Sciatic nerve (tissue), 2 donors: ENCODE data around the gene NOG. TPM values are rescaled to one million over a fixed set of nuclear protein-coding genes. Genes with fewer than 3 reads are reported as not detected.
A peak's percentile ranks its signal among the peaks of the same experiment; 100 is the strongest.

Source experiments
- ATAC-seq: fragments of 200-7000 bp; cut with Tn5 transposase; one replicate; pipeline ENCODE4 v1.9.1; 2020; ENCODE audit warnings: mild to moderate bottlenecking, moderate library complexity
- DNase-seq: peaks from one replicate; pipeline ENCODE4 v3.0.0-alpha.2; 2020; ENCODE audit warnings: low spot score
- intact Hi-C: fragments of 100-400 bp; cut with DNase I; formaldehyde crosslinking; loops from one replicate; pipeline ENCODE4 v1.14.2; 2022
- total RNA-seq: library from RNA; stranded (reverse); fragmentation: NEBNext Ultra II Directional; extraction: Animal tissue kit (Norgen Biotek cat#: 25700); gene quantifications from one replicate; pipeline ENCODE4 v1.2.1, GENCODE V29; 2021
- donor health status: DM: no; HTN: no; CAD: no.
- donor health status: DM: no; HTN: no; CAD: no.

The NOG gene
- total RNA-seq = 5.3 TPM

DNA sequence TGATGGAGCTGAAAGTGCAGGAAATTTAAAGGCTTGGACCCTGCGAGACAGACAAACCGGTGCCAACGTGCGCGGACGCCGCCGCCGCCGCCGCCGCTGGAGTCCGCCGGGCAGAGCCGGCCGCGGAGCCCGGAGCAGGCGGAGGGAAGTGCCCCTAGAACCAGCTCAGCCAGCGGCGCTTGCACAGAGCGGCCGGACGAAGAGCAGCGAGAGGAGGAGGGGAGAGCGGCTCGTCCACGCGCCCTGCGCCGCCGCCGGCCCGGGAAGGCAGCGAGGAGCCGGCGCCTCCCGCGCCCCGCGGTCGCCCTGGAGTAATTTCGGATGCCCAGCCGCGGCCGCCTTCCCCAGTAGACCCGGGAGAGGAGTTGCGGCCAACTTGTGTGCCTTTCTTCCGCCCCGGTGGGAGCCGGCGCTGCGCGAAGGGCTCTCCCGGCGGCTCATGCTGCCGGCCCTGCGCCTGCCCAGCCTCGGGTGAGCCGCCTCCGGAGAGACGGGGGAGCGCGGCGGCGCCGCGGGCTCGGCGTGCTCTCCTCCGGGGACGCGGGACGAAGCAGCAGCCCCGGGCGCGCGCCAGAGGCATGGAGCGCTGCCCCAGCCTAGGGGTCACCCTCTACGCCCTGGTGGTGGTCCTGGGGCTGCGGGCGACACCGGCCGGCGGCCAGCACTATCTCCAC, at the start of gene NOG:
Gene NOG, plus strand, starts transcription at position 54 of the 674 bp plus-strand sequence. Its CDS starts 525 bp downstream, at position 579.
- DNase-seq (peak; percentile 75), ATAC-seq (peak; percentile 59)
- intact Hi-C loops = loop anchor here (10.0 kb wide), 1 partner anchor 121 kb away; no protein-coding TSS in a partner anchor

DNA sequence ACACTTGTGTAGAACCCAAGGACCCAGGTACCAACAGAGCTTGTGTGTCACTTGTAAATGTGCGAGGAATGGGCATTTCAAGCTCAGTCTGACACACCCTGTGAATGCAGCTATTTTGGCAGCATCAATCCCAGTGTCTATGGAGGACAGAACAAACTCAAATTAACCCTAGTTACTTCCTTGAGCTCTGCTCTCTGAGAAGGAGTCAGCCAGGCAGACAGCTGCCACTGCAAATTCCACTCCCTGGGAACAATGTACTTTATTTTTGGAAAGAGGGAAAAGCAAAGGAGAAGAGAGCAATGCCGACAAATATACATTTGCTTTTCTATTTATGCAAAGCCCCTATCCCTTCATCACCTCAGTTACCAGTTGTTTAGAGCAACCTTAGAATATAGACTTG, 48.4 kb upstream of the NOG start:
- no peak for ATAC-seq
- DNase-seq = no peak
- intact Hi-C loops = no loop called here

DNA sequence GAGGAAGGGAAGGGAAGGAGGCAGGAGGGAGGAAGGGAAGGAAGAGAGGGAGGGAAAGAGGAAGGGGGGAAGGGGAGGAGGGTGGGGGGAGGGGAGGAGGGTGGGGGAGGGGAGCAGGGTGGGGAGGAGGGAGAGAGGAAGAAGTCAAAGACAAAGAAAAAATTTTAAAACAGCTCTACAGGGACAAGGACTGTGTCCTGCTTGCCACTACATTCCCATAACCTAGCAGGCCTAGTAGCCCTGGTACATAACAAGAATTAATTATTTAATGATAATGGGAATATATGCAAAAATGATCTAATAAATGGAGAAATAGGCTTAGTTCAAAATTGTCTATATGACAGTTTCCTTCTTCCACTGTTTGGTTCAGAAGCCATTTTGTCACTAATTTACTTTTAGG, 47.6 kb upstream of the NOG start:
- intact Hi-C loops = no loop called here
- no peak for ATAC-seq
- DNase-seq = no peak

DNA sequence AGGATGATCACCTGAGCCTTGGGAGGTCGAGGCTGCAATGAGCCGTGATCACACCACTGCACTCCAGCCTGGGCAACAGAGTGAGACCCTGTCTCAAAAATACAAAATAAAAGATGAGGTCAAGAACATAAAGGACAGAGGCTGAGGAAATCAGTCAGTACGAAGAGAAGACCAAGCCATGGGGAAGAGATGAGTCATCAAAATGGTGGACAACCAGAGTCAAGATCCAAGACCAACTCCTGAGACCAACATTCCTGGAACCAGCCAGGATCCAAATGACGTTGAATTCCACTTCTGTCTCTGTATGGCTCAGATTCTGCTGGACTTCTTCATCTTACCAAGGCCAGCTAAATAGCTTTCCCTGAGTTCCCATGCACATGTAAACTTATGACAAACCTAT, 44.8 kb upstream of the NOG start:
- intact Hi-C loops = no loop called here
- ATAC-seq (no peak), DNase-seq (no peak)

DNA sequence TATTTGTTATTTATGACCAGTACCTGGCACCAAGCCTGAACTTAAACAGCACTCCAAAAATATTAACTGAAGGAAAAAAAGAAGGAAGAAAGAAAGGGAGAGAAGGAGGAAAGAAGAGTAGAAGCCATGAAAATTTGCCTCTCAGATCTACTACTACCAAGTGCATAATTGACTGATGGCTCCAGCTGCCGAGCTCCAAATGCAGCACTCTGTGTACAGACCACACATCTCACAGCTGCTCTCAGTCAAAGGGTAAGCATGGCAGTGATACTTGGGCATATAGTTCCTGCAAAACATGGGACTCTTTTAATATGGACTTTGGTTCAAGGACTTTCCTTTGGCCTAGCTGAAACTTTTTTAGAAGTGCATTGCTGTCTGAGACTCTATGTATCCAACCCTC, 44.0 kb upstream of the NOG start:
- intact Hi-C loops = no loop called here
- no peak for DNase-seq
- no peak for ATAC-seq

DNA sequence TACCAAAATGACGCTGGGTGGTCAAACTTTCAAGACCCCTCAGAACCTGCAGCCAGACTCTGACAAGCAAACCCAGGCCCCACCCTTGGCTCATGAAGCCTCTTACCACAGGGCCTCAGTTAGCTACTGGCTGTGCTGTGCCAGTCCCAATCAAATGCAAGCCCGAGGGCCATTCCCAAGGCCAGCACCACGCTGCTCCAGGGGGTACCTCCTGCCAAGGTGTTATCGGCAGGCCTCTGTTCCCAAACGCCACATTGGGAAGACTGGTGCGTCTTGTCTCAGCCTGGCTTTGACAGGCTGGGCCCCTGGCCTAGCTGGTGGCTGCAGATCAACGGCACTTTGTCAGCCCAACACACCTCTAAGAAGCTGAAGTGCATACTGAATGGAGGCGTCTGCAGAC, 35.8 kb upstream of the NOG start:
- DNase-seq (no peak), ATAC-seq (no peak)
- intact Hi-C loops = no loop called here

DNA sequence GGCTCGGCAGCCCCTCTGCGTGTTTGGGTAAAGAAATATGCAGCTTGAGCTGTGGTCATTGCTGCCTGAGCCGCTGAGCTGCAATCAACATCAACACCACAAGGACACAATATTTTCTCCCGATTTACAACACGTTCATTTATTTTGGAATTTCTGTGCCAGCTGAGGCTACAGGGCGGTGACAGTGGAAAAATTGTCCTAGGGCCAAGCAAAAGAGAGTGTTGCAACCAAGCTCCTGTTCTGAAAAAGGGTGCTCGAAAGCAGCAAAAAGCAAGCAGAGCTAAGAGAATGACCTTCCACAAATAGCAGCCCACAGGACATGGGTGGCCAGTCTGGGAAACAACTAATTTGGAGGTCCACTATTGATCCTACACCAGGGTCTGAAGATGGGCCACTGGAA, 35.4 kb upstream of the NOG start:
- no peak for DNase-seq
- intact Hi-C loops = no loop called here
- peak; percentile 67 for ATAC-seq

DNA sequence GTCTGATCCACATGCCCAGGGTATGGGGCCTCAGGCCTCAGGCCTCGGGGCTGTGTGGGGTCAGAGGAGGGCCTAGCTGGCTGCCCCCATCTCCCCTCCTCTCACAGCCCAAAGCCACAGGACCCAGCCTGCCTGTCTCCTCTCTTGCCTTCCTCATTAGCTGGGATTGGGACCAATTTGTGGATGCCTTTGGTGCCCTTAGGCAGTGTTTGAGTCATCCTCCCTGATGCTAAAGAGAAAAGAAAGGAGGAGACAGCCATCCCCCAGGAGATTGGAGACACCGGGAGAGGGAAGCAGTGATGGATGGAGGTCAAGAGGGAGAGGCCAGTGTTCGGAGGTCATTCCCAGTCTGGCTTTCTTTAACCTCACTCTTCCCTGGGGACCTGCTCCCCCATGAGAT, 23.3 kb upstream of the NOG start:
- DNase-seq (no peak), ATAC-seq (no peak)
- intact Hi-C loops = no loop called here

DNA sequence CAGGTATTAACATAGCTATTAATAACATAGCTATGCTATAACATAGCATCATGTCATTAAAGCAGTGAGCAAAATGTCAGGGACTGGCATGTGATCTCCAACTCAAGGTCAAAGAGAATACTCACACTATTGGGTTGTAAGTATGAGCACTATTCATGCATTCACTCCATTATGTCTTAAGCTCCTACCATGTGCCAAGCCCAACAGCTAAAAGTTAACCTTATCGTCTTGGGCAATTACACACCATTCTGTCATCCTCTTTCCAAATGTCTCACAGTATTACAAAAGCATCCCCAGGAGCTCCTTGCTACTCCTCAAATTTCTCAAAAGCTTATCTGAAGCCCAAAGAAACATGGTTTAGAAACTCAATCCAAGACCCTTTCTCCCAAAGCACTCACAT, 22.0 kb upstream of the NOG start:
- ATAC-seq = no peak
- no peak for DNase-seq
- intact Hi-C loops = no loop called here

DNA sequence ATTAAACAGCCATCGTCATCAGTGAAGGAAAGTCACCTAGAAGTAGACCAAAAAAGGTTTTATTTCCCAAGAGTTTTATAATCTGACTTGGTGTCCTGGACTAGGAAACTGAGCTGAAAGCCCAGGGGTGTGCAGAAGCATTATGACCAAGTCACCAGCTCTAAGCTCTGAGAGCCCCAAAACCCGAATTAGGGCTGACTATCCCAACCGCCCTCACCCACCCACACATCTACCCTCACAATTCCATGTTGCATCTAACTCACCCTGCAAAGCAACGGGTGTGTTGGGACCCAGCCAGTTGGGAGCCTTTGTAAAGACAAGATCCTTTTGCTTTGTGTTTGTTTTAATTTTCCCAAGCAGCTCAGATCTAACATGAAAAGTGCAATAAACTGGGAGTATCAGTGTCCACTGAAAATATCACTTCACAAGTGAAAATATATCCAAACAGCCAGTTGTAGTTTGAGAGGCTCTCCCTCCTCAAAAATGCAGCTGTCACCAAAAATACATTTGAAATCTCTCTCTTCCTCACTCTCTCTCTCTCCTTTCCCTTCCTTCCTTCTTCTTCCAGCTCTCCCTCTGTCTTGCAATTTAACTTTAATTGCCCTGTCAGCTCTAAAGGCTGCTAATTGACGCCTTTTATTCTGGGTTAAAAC, 16.2 kb upstream of the NOG start:
- DNase-seq = no peak
- ATAC-seq = no peak
- intact Hi-C loops = no loop called here

DNA sequence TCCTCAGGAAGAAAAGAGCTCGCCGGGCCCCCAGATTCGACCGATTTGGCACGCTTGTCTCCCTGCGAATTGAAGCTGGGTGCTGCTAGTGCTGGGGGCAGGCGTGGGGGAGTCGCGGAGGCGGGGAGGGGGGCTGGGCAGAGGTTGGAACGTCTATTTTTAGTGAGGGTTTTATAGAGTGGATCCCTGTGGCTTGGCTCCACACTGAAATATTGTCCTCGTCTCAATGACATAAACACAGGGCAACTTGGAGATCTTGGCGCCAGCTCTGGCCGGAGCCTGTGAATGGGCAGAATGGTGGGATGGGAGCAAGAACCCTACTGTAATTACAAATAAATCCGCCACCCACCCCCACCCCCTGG, 15.7 kb upstream of the NOG start:
- no peak for DNase-seq
- no peak for ATAC-seq
- intact Hi-C loops = no loop called here

DNA sequence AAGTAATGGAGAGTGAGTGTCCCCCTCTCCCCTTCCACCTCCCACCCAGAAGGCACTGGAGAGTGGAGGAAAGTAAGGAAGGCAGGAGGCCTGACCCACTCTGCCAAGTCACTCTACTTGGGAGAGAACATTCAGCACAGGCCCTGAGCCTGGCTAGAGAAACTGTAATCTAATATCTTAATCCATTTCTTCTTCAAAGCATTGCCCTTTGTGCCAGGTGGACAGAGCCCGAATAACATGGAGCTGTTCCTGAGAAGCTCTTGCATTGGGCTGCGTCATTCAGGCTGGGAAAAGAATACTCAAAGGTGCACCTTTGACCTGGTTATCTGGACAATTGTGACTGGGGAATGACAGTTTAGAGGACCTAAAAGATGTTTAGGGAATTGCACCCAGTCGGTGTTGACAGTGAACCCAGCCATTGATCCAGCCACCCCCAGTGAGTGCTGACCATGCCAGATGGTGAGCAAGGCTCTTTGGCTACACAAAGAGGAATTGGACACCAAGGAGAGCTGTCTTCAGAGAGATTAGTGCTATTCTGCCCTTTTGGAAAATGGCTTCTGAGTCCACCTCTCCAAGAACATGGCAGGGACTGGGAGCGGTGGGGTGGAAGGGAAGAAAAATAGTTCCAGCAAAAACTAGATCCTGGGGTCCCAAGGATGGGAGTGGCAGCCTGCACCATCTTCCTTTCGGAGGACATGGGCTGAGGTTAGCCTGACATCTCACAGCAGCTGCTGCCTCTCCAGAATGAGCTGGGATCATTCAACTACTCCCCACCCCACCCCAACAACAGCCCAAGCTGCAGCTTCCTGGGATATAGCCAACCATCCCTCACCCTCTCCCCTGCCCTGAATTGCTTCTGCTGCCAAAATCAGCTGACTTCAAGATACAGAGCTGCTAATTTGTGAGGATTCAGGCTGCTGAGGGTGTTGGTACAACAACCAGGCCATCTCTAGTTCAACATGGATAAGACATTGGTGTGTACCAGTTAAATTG, 11.6 kb upstream of the NOG start:
- intact Hi-C loops = no loop called here
- no peak for DNase-seq
- no peak for ATAC-seq

DNA sequence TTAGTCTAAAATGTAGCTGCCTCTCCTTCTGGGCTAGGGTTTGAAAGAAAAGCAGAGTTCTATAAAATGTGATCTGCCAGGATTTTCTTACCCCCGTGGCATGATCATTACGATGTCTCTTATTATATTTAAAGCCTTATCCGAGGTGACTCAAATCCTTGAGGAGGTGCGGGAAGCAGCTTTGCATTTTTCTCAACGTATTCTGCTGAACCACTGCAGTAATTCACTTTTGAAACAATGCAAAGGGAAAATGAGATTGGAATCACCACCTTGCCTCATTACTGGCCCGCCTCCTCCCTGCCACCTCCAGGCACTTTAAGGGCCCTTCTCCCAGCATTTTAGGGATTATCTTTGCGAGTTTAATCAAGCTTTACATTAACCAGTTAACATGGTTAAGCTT, 9.7 kb upstream of the NOG start:
- no peak for ATAC-seq
- intact Hi-C loops = no loop called here
- no peak for DNase-seq

DNA sequence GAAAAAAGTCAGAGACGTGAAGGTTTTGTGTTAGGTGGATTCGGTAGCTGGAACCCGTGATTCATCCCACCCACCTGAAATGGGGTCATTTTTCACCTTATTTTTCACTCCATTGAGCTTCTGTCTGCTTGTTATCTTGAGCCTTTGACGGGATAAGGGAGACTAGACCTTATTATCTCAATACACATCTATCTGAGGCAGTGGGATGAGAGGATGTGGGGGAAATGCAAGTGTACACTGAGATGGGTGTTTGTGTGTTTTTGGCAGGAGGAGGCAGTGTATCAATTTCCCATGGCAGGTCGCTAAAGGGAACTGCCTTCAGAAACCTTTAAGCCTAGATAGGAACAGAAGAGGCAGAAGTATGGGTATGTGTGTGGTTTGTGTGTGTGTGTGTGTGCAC, 6.2 kb upstream of the NOG start:
- ATAC-seq (no peak), DNase-seq (no peak)
- intact Hi-C loops = no loop called here

DNA sequence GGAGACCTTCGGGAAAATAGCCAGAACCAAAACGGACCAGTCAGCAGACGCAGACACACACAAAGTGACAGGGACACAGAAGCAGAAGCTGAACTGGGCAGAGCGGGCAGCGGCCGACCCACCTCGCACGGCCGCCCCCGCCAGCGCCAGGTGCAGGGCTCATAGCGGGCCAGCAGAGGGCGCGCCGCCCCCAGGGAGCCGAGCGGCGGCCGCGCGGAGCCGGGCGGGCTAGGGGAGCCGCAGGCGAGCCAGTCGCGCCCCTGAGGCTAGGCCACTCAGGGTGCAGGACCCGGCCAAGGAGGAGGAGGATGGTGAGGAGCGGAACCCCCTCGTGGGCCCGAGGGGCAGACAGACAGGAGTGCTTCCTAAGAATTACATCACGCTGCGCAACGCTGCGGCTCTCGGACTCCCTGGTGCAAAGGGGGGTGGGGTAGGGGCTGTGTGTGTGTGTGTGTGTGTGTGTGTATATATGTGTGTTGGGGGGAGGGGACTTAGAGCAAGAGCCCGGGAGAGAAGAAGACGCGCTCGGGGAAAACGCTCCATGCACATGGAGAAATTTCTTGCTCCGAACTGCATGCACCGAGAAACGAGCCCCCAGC, 913 bp upstream of the NOG start:
- intact Hi-C loops = loop anchor here (10.0 kb wide), 1 partner anchor 122 kb away; no protein-coding TSS in a partner anchor
- peak; percentile 75 for DNase-seq
- peak; percentile 77 for ATAC-seq

DNA sequence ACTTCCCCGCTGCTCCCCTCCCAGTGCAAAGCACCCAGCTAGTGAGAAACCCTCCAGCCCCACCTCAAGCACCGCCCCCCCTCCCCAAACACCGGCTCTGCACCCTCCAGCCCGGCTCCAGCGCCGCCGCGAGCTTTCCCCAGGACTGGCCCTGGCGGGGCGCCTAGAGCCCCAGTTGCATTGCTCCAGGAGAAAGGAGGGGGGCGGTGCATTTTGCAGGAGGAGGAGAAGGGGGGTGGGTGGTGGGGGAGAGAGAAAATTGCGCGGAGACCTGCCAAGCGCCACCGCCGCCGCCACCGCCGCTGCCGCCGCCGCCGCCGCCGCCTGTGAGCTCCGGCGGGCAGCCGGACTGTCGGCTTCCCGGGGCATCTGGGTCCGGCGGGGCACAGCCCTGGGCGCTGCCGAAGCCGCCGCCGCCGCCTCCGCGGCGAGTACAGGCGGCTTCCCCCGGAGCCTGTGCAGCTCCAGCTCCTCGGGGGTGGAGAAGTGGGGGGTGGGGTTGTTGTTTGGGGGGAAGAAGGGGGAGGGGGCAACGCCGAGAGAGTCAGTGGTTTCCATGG, 333 bp upstream of the NOG start:
- intact Hi-C loops = loop anchor here (10.0 kb wide), 1 partner anchor 122 kb away; no protein-coding TSS in a partner anchor
- ATAC-seq (peak; percentile 69), DNase-seq (peak; percentile 72)

DNA sequence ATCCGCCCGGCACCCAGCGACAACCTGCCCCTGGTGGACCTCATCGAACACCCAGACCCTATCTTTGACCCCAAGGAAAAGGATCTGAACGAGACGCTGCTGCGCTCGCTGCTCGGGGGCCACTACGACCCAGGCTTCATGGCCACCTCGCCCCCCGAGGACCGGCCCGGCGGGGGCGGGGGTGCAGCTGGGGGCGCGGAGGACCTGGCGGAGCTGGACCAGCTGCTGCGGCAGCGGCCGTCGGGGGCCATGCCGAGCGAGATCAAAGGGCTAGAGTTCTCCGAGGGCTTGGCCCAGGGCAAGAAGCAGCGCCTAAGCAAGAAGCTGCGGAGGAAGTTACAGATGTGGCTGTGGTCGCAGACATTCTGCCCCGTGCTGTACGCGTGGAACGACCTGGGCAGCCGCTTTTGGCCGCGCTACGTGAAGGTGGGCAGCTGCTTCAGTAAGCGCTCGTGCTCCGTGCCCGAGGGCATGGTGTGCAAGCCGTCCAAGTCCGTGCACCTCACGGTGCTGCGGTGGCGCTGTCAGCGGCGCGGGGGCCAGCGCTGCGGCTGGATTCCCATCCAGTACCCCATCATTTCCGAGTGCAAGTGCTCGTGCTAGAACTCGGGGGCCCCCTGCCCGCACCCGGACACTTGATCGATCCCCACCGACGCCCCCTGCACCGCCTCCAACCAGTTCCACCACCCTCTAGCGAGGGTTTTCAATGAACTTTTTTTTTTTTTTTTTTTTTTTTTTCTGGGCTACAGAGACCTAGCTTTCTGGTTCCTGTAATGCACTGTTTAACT, 1.0 kb downstream of the NOG start:
- intact Hi-C loops = loop anchor here (10.0 kb wide), 1 partner anchor 120 kb away; no protein-coding TSS in a partner anchor
- ATAC-seq (no peak), DNase-seq (no peak)

DNA sequence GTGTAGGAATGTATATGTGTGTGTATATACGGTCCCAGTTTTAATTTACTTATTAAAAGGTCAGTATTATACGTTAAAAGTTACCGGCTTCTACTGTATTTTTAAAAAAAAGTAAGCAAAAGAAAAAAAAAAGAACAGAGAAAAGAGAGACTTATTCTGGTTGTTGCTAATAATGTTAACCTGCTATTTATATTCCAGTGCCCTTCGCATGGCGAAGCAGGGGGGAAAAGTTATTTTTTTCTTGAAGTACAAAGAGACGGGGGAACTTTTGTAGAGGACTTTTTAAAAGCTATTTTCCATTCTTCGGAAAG, 1.6 kb downstream of the NOG start:
- intact Hi-C loops = loop anchor here (10.0 kb wide), 1 partner anchor 120 kb away; no protein-coding TSS in a partner anchor
- DNase-seq = no peak
- ATAC-seq = no peak
